ENCODE measurements around the gene TFPI.

DNA sequence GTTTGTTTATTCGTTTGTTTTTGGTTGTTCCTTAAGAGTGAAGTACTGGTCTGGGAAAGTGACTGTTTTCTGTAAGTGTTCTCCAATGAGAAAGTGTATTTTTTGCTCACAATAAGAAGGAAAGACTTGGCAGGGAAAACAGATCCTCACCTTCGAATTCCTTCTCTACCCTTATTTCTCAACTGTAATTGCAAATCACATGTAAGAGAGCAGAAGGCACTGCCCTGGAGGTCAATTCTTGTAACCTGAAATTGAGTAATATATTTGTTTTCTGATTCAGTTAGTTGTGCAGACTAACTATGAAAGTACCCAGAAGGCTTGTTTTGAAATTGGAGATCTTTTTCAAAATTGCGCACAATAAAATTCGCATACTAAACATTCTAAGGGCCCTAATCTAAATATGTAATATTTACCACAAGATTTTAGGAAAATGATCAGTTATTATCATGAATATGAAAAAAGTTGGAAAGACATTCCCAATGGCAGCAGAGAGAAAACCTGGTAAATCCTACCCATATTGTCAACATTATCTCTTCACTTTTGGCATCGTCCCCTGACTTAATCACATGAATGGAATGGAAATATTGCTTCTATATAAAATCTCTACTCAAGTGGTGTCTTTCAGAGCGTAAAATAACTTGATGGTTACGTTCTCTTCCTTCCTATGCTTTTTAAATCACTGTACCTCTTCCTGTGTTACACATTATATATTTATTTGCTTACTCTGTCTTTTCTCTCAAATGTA lies 24.1 kb downstream of the TFPI start:
- TF ChIP-seq EZH2 (IDR thresholded peaks at IDR 0.05; ENCODE audit: borderline replicate concordance, low read depth, low read length, severe bottlenecking), result no peak
- no peak for TF ChIP-seq GATA2 (IDR thresholded peaks at IDR 0.05; ENCODE audit: insufficient read depth, insufficient read length, low read depth, low read length)
- no peak for TF ChIP-seq CTCF (IDR thresholded peaks at IDR 0.05; ENCODE audit: extremely low read depth in 1 of 2, insufficient read depth in 1 of 2, low read depth in 1 of 2, low read length in 2 of 2)
- TF ChIP-seq POLR2A (IDR thresholded peaks at IDR 0.05; ENCODE audit: low read depth, low read length), result no peak
- no peak for TF ChIP-seq POLR2AphosphoS5 (IDR thresholded peaks at IDR 0.05; ENCODE audit: insufficient read depth, low read depth, low read length)
